GM10847 (cell line): ENCODE measurements around the gene CCDC74A.

Experiments used
- POLR2A ChIP-seq: IDR thresholded peaks from 2 replicates; pipeline ENCODE4 v1.6.1; 2011; ENCODE audit not compliant: insufficient read length; ENCODE audit errors: extremely low read depth

CCDC74A gene

GRCh38 chr2:131542438-131543384 is 15.0 kb downstream of the CCDC74A start:
- no peak for TF ChIP-seq POLR2A

- no peak for TF ChIP-seq POLR2A
Observed at GRCh38 chr2:131543385-131543891, 15.8 kb downstream of the CCDC74A start.

DNA sequence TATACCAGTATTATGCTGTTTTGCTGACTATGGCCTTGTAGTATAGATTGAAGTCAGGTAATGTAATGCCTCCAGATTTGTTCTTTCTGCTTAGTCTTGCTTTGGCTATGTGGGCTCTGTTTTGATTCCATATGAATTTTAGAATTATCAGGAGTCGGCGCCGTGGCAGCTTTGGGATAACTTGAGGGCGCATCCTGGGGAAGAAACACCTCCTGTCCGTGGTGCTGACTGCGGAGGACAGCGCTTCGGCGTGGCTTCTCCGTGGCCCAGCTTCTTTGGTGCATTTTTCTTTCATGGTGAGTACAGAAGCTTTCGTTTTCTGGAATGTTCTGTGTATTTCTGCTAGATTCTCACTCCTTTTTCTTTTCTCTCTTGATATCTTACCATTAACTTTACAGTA is 25.2 kb downstream of the CCDC74A start:
- no peak for TF ChIP-seq POLR2A

DNA sequence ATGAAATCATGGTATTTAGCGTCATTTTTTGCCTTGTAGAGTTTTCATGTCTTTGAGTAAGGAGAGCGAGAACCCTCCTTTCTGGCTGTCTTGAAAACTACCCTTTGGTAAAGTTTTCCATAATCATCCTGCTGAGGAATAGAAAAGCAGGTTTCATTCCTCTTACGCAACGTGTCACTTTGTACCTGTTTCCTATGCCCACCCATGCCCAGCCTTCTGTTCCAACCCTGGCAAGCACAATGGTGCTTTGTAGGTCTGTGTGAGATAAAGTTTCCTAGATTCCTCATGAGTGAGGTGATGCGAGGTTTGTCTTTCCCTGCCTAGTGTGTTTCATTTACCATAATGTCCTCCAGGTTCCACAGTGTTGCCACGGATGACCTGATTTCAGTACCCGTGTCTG is 29.3 kb downstream of the CCDC74A start:
- no peak for TF ChIP-seq POLR2A

- no peak for TF ChIP-seq POLR2A
Observed at GRCh38 chr2:131557558-131558321, 30.1 kb downstream of the CCDC74A start.

GRCh38 chr2:131566371-131566770 is 38.7 kb downstream of the CCDC74A start:
- TF ChIP-seq POLR2A: no peak

- no peak for TF ChIP-seq POLR2A
Observed at GRCh38 chr2:131567891-131568290, 40.2 kb downstream of the CCDC74A start.

- TF ChIP-seq POLR2A: no peak
Observed at GRCh38 chr2:131572175-131572574, 44.5 kb downstream of the CCDC74A start.

- TF ChIP-seq POLR2A: no peak
Observed at GRCh38 chr2:131577812-131578211, 50.1 kb downstream of the CCDC74A start.

- no peak for TF ChIP-seq POLR2A
Observed at GRCh38 chr2:131580187-131580586, 52.5 kb downstream of the CCDC74A start.
